MCF 10A (cell line): ENCODE measurements around the gene NETO2. TPM values are rescaled to one million over a fixed set of nuclear protein-coding genes. Genes with fewer than 3 reads are reported as not detected.
A peak's percentile ranks its signal among the peaks of the same experiment; 100 is the strongest.

Experiments used
- BruUV-seq: library from RNA; stranded (reverse); fragments of 400-500 nt; replicated peaks from 2 replicates; lab custom pipeline; 2021; lab: Mats Ljungman, UMichigan
- CTCF ChIA-PET: fragments of 300-600 bp; sonication (Branson Sonifier 250); formaldehyde crosslinking; extraction: SDS; loops from one replicate; lab custom pipeline; 2021; ENCODE audit warnings: antibody characterized with exemption, inconsistent platforms; lab: Yijun Ruan, JAX
- POLR2A ChIA-PET: fragments of 300-600, 350-650 bp; sonication (Branson Sonifier 250); formaldehyde crosslinking; extraction: SDS; loops from one replicate; lab custom pipeline; 2020; ENCODE audit warnings: antibody characterized with exemption, inconsistent platforms; lab: Yijun Ruan, JAX
- DNase-seq: peaks from one replicate; pipeline ENCODE4 v3.0.0-alpha.2; 2018; ENCODE audit not compliant: unreplicated experiment
- H3K27ac Mint-ChIP-seq: one replicate; pipeline ENCODE4 v1.8.0; 2022; ENCODE audit warnings: mild to moderate bottlenecking, low read depth, mixed read lengths; ENCODE audit not compliant: unreplicated experiment
- H3K27me3 Mint-ChIP-seq: one replicate; pipeline ENCODE4 v1.8.0; 2022; ENCODE audit warnings: mixed read lengths; ENCODE audit not compliant: insufficient read depth, unreplicated experiment
- H3K36me3 Mint-ChIP-seq: one replicate; pipeline ENCODE4 v1.8.0; 2022; ENCODE audit warnings: mild to moderate bottlenecking, moderate library complexity, mixed read lengths; ENCODE audit not compliant: insufficient read depth, unreplicated experiment
- H3K4me1 Mint-ChIP-seq: one replicate; pipeline ENCODE4 v1.8.0; 2022; ENCODE audit warnings: mixed read lengths; ENCODE audit not compliant: insufficient read depth, unreplicated experiment
- H3K4me3 Mint-ChIP-seq: one replicate; pipeline ENCODE4 v1.8.0; 2022; ENCODE audit warnings: mild to moderate bottlenecking, moderate library complexity, mixed read lengths; ENCODE audit not compliant: unreplicated experiment
- H3K9me3 Mint-ChIP-seq: one replicate; pipeline ENCODE4 v1.8.0; 2022; ENCODE audit warnings: mixed read lengths; ENCODE audit not compliant: unreplicated experiment
- intact Hi-C: fragments of 100-400 bp; cut with micrococcal nuclease; formaldehyde crosslinking; loops from 2 replicates; pipeline ENCODE4 v1.14.1; 2022
- total RNA-seq: library from RNA; stranded (reverse); gene quantifications from 2 replicates; pipeline ENCODE4 v1.2.3, GENCODE V29; 2022
- TF ChIP-seq, protein P1 (sequence below): fragments of 200-600 bp; IDR thresholded peaks from one replicate; pipeline ENCODE4 v1.8.0; 2022; ENCODE audit warnings: antibody characterized with exemption, mild to moderate bottlenecking; ENCODE audit not compliant: unreplicated experiment

NETO2 gene
- total RNA-seq, 1 experiment from 2014 or later, result 40.8 TPM

GRCh38 chr16:47037746-47038458 lies 105.8 kb downstream of the NETO2 start:
- no peaks in the 10 kb centered on the region for H3K9me3 Mint-ChIP-seq
- peak overlapping the region; percentile 73 for H3K4me3 Mint-ChIP-seq
- no TSS peak for BruUV-seq
- H3K4me1 Mint-ChIP-seq, result peaks cover 5% of the 10 kb centered on the region
- intact Hi-C loops, result loop anchor here (1.0 to 10.0 kb wide), 3 partner anchors 103 to 1127 kb away; no protein-coding TSS in a partner anchor
- DNase-seq, result peak; percentile 78
- CTCF ChIA-PET, result interaction anchor here (0.6 to 2.7 kb wide), 39 partner anchors 9 to 1503 kb away, joined by 3 to 30 read pairs (median 3); partner anchors contain the start of gene DNAJA2
- TF ChIP-seq, protein P1, sequence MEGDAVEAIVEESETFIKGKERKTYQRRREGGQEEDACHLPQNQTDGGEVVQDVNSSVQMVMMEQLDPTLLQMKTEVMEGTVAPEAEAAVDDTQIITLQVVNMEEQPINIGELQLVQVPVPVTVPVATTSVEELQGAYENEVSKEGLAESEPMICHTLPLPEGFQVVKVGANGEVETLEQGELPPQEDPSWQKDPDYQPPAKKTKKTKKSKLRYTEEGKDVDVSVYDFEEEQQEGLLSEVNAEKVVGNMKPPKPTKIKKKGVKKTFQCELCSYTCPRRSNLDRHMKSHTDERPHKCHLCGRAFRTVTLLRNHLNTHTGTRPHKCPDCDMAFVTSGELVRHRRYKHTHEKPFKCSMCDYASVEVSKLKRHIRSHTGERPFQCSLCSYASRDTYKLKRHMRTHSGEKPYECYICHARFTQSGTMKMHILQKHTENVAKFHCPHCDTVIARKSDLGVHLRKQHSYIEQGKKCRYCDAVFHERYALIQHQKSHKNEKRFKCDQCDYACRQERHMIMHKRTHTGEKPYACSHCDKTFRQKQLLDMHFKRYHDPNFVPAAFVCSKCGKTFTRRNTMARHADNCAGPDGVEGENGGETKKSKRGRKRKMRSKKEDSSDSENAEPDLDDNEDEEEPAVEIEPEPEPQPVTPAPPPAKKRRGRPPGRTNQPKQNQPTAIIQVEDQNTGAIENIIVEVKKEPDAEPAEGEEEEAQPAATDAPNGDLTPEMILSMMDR, result peak; percentile 89
- no peaks in the 10 kb centered on the region for H3K27me3 Mint-ChIP-seq
- H3K36me3 Mint-ChIP-seq, result no peaks in the 10 kb centered on the region
- POLR2A ChIA-PET, result interaction anchor here (0.6 to 1.5 kb wide), 8 partner anchors 9 to 1142 kb away, joined by 3 to 5 read pairs (median 3); partner anchors contain the start of gene NETO2
- H3K27ac Mint-ChIP-seq, result no peak overlapping the region

- ChIA-PET CTCF (interaction anchor here (0.6 to 2.7 kb wide), 26 partner anchors 8 to 1504 kb away, joined by 3 to 30 read pairs (median 4); partner anchors contain the start of gene DNAJA2), POLR2A (interaction anchor here (0.6 to 1.5 kb wide), 6 partner anchors 10 to 106 kb away, joined by 3 to 5 read pairs (median 4); partner anchors contain the start of gene NETO2)
- Mint-ChIP-seq H3K9me3 (no peaks in the 10 kb centered on the region), H3K4me1 (peaks cover 5% of the 10 kb centered on the region), H3K4me3 (peak overlapping the region; percentile 73), H3K27ac (no peak overlapping the region), H3K27me3 (no peaks in the 10 kb centered on the region), H3K36me3 (no peaks in the 10 kb centered on the region)
- intact Hi-C loops, result loop anchor here (2.0 to 10.0 kb wide), 2 partner anchors 1017 to 1127 kb away; no protein-coding TSS in a partner anchor
- no TSS peak for BruUV-seq
- TF ChIP-seq, protein P1, result no peak
- DNase-seq, result no peak
Observed at GRCh38 chr16:47037396-47037745, 106.4 kb downstream of the NETO2 start.

DNA sequence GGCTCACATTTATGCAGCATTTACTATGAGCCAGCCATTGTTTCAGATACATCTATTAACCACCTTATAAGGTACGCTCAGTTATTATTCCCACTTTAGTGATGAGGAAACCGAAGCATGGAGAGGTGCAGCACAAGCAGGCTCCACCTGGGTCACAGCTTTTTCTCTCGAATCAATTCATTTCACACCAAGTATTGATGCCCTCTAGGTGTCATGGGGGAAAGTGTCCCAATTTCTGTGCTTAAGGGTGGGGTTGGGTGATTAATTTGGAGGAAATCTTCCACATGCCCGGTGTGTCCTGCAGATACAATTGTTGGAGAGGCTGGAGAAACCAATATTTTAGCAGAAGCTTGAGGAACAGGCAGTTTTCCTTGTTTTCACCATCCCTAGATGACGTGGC lies 107.5 kb downstream of the NETO2 start:
- intact Hi-C loops, result loop anchor here (2.0 to 10.0 kb wide), 2 partner anchors 1019 to 1129 kb away; no protein-coding TSS in a partner anchor
- no peak for DNase-seq
- TF ChIP-seq, protein P1, result no peak
- Mint-ChIP-seq H3K4me3 (no peak overlapping the region), H3K27ac (no peak overlapping the region), H3K27me3 (no peaks in the 10 kb centered on the region), H3K9me3 (no peaks in the 10 kb centered on the region), H3K4me1 (peaks cover 5% of the 10 kb centered on the region), H3K36me3 (no peaks in the 10 kb centered on the region)
- CTCF ChIA-PET, result interaction anchor here (0.6 to 2.7 kb wide), 9 partner anchors 11 to 1130 kb away, joined by 3 to 30 read pairs (median 3); no protein-coding TSS in a partner anchor
- POLR2A ChIA-PET, result interaction anchor here (0.6 kb wide), 1 partner anchor 107 kb away, joined by 3 read pairs; the partner anchor contains the start of gene NETO2
- BruUV-seq, result no TSS peak

DNA sequence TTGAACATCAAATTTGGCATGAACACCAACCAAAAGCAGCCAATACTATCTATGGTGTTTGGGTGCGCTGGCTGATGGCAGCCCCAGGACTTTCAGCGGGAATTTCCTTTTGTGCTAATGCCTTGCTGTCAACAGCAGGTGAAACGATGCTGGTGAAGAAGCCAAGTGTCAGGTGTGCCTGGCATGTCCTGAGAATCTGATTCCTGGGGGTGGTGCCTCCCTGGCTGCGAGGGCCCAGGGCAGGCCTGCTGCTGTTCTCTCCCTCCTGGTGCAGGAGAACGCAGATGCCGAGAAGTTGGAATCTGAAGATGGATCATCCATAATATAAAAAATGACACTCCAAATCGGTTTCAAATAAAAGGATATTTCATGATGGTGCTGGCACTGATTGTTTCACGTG lies 108.3 kb downstream of the NETO2 start:
- TF ChIP-seq, protein P1, result no peak
- ChIA-PET CTCF (interaction anchor here (0.6 to 1.5 kb wide), 6 partner anchors 11 to 1133 kb away, joined by 3 to 7 read pairs (median 4); no protein-coding TSS in a partner anchor), POLR2A (no interaction called here)
- Mint-ChIP-seq H3K4me3 (no peak overlapping the region), H3K27ac (no peak overlapping the region), H3K4me1 (peaks cover 5% of the 10 kb centered on the region), H3K36me3 (no peaks in the 10 kb centered on the region), H3K27me3 (no peaks in the 10 kb centered on the region), H3K9me3 (no peaks in the 10 kb centered on the region)
- no peak for DNase-seq
- no TSS peak for BruUV-seq
- intact Hi-C loops, result loop anchor here (10.0 kb wide), 1 partner anchor 1019 kb away; no protein-coding TSS in a partner anchor
